Keratinocyte (primary cell): ENCODE data around the gene TMEM231. TPM values are rescaled to one million over a fixed set of nuclear protein-coding genes. Genes with fewer than 3 reads are reported as not detected.
"Not testable (repeated sequence)": the region's sequence is repeated elsewhere in the genome, so short reads cannot be mapped to it uniquely, and the experiment has no call there.

Experiments used
- DNase-seq: peaks from one replicate; pipeline ENCODE4 v3.0.0-alpha.2; 2011; ENCODE audit warnings: low read depth, missing footprints, low spot score
- FAIRE-seq: peaks from 2 replicates; lab custom pipeline; 2011; peaks lifted over from hg19 to GRCh38; lab: Jason Lieb, UNC
- H2AFZ ChIP-seq: 2 replicates; pipeline ENCODE4 v1.6.0; 2012; ENCODE audit warnings: low read length, control low read depth, inconsistent platforms; ENCODE audit not compliant: control insufficient read depth
- H3K27ac ChIP-seq: 2 replicates; pipeline ENCODE4 v1.5.1; 2011; ENCODE audit warnings: low read length; ENCODE audit not compliant: control insufficient read depth, insufficient read depth
- H3K27me3 ChIP-seq: 3 replicates; pipeline ENCODE4 v1.6.0; 2011; ENCODE audit warnings: low read length; ENCODE audit not compliant: control insufficient read depth, insufficient read depth; ENCODE audit errors: extremely low read depth
- H3K36me3 ChIP-seq, 2 experiments: 2 replicates in 1 of 2; 3 replicates in 1 of 2; pipeline ENCODE4 v1.5.1; 2011; ENCODE audit warnings: low read length in 2 of 2, mild to moderate bottlenecking in 1 of 2; ENCODE audit not compliant: control insufficient read depth in 2 of 2, insufficient read depth in 2 of 2; ENCODE audit errors: extremely low read depth in 1 of 2
- H3K4me1 ChIP-seq: 3 replicates; pipeline ENCODE4 v1.5.1; 2011; ENCODE audit warnings: low read length; ENCODE audit not compliant: control insufficient read depth, insufficient read depth; ENCODE audit errors: extremely low read depth
- H3K4me2 ChIP-seq: 3 replicates; pipeline ENCODE4 v1.6.0; 2011; ENCODE audit warnings: low read depth, low read length; ENCODE audit not compliant: control insufficient read depth, insufficient read depth; ENCODE audit errors: extremely low read depth
- H3K4me3 ChIP-seq, 3 experiments: fragments of 200-600 bp in 1 of 3; sonication (generic) in 1 of 3; 2 replicates in 2 of 3; 3 replicates in 1 of 3; pipeline ENCODE4 v1.5.1; 2011 to 2016; ENCODE audit warnings: low read length in 3 of 3, mild to moderate bottlenecking in 3 of 3, control low read depth in 2 of 3, inconsistent platforms in 1 of 3, low read depth in 1 of 3, mixed read lengths in 1 of 3, mixed run types in 1 of 3, moderate library complexity in 1 of 3; ENCODE audit not compliant: control insufficient read depth in 2 of 3, insufficient read depth in 2 of 3; ENCODE audit errors: extremely low read depth in 1 of 3
- H3K79me2 ChIP-seq: 2 replicates; pipeline ENCODE4 v1.6.0; 2012; ENCODE audit warnings: low read length; ENCODE audit not compliant: control insufficient read depth, insufficient read depth
- H3K9ac ChIP-seq: 3 replicates; pipeline ENCODE4 v1.6.0; 2011; ENCODE audit warnings: low read length; ENCODE audit not compliant: control insufficient read depth, insufficient read depth; ENCODE audit errors: extremely low read depth
- H3K9me1 ChIP-seq: 3 replicates; pipeline ENCODE4 v1.6.0; 2011; ENCODE audit warnings: low read length; ENCODE audit not compliant: control insufficient read depth, insufficient read depth; ENCODE audit errors: extremely low read depth
- H3K9me3 ChIP-seq: 2 replicates; pipeline ENCODE4 v1.5.1; 2012; ENCODE audit warnings: low read depth, low read length; ENCODE audit not compliant: control insufficient read depth
- H4K20me1 ChIP-seq: 3 replicates; pipeline ENCODE4 v1.6.0; 2011; ENCODE audit warnings: low read length; ENCODE audit not compliant: control insufficient read depth, insufficient read depth; ENCODE audit errors: extremely low read depth
- CTCF ChIP-seq, 3 experiments: IDR thresholded peaks in 1 of 3; conservative IDR thresholded peaks in 1 of 3; optimal IDR thresholded peaks in 1 of 3; 2 replicates in 2 of 3; 3 replicates in 1 of 3; pipeline versions ENCODE3 to v1.5.1; 2011; ENCODE audit warnings: low read length in 3 of 3, mild to moderate bottlenecking in 3 of 3, moderate library complexity in 2 of 3, control low read depth in 1 of 3, inconsistent platforms in 1 of 3; ENCODE audit not compliant: insufficient read depth in 2 of 3; ENCODE audit errors: extremely low read depth in 1 of 3
- EZH2 ChIP-seq: IDR thresholded peaks from one replicate; pipeline ENCODE4 v1.6.1; 2012; ENCODE audit warnings: inconsistent platforms, mild to moderate bottlenecking, low read length, moderate library complexity
- dilution Hi-C: fragments of 300-500 bp; cut with MboI; formaldehyde crosslinking; loops from one replicate; pipeline ENCODE4 v1.7.0; 2020; ENCODE audit warnings: low sequenced_read_pairs; ENCODE audit not compliant: extremely low pct_ligation_motif_present
- polyA plus RNA-seq, 5 experiments: library from polyadenylated mRNA; depleted of rRNA in 3 of 5; stranded (reverse) in 3 of 5; stranded (forward) in 1 of 5; unstranded in 1 of 5; fragments of >200 nt; gene quantifications; 1 replicate in 1 of 5; 2 replicates in 3 of 5; 3 replicates in 1 of 5; pipeline versions ENCODE4 v1.2.1 to v1.2.3, GENCODE V29; 2011 to 2012; ENCODE audit warnings: missing spikeins in 2 of 5, low read depth in 1 of 5, low replicate concordance in 1 of 5

TMEM231 gene
- polyA plus RNA-seq, 1 donor (not counting 4 experiments of a cell fraction or from before 2014, with no cell fraction given), result 11.0 TPM

GRCh38 chr16:75541236-75541635, 14.8 kb downstream of the TMEM231 start:
- no peak for FAIRE-seq
- TF ChIP-seq CTCF (optimal IDR thresholded peaks at IDR 0.05 in 1 of 3, IDR thresholded peaks at IDR 0.05 in 1 of 3, conservative IDR thresholded peaks at IDR 0.05 in 1 of 3; ENCODE audit: extremely low read depth in 1 of 3, insufficient read depth in 2 of 3, low read length in 3 of 3) (no peak), EZH2 (no peak)
- dilution Hi-C loops, result no loop called here

GRCh38 chr16:75538882-75539565, 17.0 kb downstream of the TMEM231 start:
- H3K27ac ChIP-seq, H3K4me2 ChIP-seq, FAIRE-seq, H3K36me3 ChIP-seq, H3K9me3 ChIP-seq, H4K20me1 ChIP-seq, dilution Hi-C loops, H3K79me2 ChIP-seq, H3K4me3 ChIP-seq, H3K9me1 ChIP-seq, H3K9ac ChIP-seq, H3K27me3 ChIP-seq, DNase-seq, H3K4me1 ChIP-seq, H2AFZ ChIP-seq: not testable (repeated sequence)

More at GRCh38 chr16:75541236-75541635, 14.8 kb downstream of the TMEM231 start:
- Histone ChIP-seq H3K27ac (no peak overlapping the region), H4K20me1 (no peaks in the 10 kb centered on the region), H3K4me1 (no peaks in the 10 kb centered on the region), H3K79me2 (no peaks in the 10 kb centered on the region), H3K36me3 (no peaks in the 10 kb centered on the region), H3K9me3 (no peaks in the 10 kb centered on the region), H3K27me3 (no peaks in the 10 kb centered on the region), H3K9ac (no peak overlapping the region), H3K4me2 (no peak overlapping the region), H2AFZ (no peak overlapping the region), H3K4me3 (no peak overlapping the region), H3K9me1 (no peaks in the 10 kb centered on the region)
- DNase-seq, result no peak

GRCh38 chr16:75537776-75538175, 18.3 kb downstream of the TMEM231 start:
- FAIRE-seq (no peak), DNase-seq (no peak)
- Histone ChIP-seq H3K9ac (no peak overlapping the region), H2AFZ (no peak overlapping the region), H3K27ac (no peak overlapping the region), H3K4me3 (no peak overlapping the region), H3K4me2 (no peak overlapping the region), H3K79me2 (no peaks in the 10 kb centered on the region), H3K36me3 (no peaks in the 10 kb centered on the region), H3K9me1 (no peaks in the 10 kb centered on the region), H3K9me3 (no peaks in the 10 kb centered on the region), H3K4me1 (no peaks in the 10 kb centered on the region), H4K20me1 (no peaks in the 10 kb centered on the region), H3K27me3 (no peaks in the 10 kb centered on the region)
- no peak for TF ChIP-seq EZH2
- no peak for TF ChIP-seq CTCF (optimal IDR thresholded peaks at IDR 0.05 in 1 of 3, IDR thresholded peaks at IDR 0.05 in 1 of 3, conservative IDR thresholded peaks at IDR 0.05 in 1 of 3; ENCODE audit: extremely low read depth in 1 of 3, insufficient read depth in 2 of 3, low read length in 3 of 3)
- dilution Hi-C loops, result no loop called here
